Measurements from ENCODE around the gene OR5H2.

Gene OR5H2

DNA sequence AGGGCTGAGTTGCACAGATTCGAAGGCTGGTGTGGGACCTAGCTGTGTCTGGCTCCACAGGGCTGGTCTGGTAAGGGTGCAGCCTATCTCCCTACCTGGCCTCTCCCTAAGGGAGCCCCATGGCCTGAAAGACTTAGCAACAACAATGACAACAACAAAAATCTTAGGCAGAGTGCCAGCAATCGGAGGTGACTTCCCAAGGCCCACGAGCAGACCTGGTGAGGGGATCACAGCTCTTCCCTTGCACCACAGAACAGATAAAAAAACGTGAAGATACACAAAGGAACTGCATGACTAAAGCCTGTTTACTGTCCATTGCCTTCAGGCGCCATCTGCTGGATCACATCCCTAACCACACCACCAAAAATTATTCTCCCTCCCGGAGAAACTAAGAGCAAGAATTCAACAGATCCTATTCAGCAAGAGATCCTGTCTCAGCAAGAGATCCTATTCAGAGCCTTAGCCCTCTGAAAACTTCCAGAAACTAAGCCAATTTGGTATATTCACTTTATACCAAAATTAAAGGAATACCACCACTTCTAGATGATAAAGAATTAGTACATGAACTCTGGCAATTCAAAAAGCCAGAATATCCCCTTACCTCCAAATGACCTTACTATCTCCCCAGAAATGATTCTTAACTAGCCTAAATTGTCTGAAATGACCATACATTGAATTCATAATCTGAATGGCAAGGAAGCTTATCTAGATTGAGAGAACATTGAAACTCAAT, 47.3 kb downstream of the OR5H2 start:
- TF ChIP-seq, protein P1, sequence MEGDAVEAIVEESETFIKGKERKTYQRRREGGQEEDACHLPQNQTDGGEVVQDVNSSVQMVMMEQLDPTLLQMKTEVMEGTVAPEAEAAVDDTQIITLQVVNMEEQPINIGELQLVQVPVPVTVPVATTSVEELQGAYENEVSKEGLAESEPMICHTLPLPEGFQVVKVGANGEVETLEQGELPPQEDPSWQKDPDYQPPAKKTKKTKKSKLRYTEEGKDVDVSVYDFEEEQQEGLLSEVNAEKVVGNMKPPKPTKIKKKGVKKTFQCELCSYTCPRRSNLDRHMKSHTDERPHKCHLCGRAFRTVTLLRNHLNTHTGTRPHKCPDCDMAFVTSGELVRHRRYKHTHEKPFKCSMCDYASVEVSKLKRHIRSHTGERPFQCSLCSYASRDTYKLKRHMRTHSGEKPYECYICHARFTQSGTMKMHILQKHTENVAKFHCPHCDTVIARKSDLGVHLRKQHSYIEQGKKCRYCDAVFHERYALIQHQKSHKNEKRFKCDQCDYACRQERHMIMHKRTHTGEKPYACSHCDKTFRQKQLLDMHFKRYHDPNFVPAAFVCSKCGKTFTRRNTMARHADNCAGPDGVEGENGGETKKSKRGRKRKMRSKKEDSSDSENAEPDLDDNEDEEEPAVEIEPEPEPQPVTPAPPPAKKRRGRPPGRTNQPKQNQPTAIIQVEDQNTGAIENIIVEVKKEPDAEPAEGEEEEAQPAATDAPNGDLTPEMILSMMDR (IDR thresholded peaks at IDR 0.05; ENCODE audit: low read depth, low read length, missing control alignments): peak; percentile 85
- H3K4me3 ChIP-seq (ENCODE audit: low read depth, low read length): no peak overlapping the region
- peak; percentile 21 for DNase-seq (ENCODE audit: low read depth)

DNA sequence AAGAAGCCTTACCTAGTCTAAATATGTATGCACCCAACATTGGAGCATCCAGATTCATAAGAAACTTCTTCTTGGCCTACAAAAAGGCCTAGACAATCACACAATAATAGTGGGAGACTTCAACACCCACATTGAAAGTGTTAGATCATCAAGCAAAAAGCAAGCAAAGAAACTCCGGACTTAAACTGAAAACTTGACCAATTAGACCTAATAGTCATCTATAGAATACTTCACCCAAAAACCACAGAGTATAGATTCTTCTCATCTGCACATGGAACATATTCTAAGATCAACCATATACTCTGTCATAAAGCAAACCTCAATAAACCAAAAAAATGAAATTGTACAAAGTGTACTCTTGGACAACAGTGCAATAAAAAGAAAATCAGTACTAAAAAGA, 49.0 kb downstream of the OR5H2 start:
- TF ChIP-seq, protein P1 (IDR thresholded peaks at IDR 0.05; ENCODE audit: low read depth, low read length, missing control alignments): no peak
- peak; percentile 5 for DNase-seq (ENCODE audit: low read depth)
- no peak overlapping the region for H3K4me3 ChIP-seq (ENCODE audit: low read depth, low read length)
